Measurements from ENCODE around the gene NPNT. TPM values are rescaled to one million over a fixed set of nuclear protein-coding genes. Genes with fewer than 3 reads are reported as not detected.

NPNT gene
- total RNA-seq, 2 experiments from 2014 or later = not detected

DNA sequence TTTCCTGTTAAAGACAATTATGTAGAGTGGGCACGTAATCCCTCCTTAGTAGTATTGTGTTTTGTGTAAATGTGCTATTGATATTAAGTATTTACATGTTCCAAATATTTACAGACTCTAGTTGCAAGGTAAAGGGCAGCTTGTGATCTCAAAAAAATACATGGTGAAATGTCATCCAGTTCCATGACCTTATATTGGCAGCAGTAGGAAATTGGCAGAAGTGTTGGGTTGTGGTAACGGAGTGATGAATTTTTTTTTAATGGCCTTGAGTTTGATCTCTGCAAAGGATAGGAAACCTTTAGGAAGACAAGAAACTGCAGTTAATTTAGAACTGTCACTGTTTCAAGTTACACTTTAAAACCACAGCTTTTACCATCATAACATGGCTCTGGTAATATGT lies 74.3 kb downstream of the NPNT start:
- Mint-ChIP-seq H3K4me1 (ENCODE audit: low read depth) (no peaks in the 10 kb centered on the region), H3K27ac (no peak overlapping the region)

DNA sequence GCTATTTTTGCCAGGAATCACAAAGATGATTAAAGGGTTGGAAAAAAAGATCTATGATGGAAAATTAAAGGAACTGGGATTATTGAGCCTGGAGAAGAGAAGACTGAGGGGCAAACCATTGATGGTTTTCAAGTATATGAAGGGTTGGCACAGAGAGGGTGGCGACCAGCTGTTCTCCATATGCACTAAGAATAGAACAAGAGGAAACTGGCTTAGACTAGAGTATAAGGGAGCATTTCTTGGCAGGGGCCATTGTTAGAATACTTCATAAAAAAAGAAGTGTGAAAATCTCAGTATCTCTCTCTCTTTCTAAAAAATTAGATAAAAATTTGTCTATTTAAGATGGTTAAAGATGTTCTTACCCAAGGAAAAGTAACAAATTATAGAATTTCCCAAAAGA lies 75.1 kb downstream of the NPNT start:
- TF ChIP-seq, protein P1, sequence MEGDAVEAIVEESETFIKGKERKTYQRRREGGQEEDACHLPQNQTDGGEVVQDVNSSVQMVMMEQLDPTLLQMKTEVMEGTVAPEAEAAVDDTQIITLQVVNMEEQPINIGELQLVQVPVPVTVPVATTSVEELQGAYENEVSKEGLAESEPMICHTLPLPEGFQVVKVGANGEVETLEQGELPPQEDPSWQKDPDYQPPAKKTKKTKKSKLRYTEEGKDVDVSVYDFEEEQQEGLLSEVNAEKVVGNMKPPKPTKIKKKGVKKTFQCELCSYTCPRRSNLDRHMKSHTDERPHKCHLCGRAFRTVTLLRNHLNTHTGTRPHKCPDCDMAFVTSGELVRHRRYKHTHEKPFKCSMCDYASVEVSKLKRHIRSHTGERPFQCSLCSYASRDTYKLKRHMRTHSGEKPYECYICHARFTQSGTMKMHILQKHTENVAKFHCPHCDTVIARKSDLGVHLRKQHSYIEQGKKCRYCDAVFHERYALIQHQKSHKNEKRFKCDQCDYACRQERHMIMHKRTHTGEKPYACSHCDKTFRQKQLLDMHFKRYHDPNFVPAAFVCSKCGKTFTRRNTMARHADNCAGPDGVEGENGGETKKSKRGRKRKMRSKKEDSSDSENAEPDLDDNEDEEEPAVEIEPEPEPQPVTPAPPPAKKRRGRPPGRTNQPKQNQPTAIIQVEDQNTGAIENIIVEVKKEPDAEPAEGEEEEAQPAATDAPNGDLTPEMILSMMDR (IDR thresholded peaks at IDR 0.05) = no peak
- intact Hi-C loops (cut with micrococcal nuclease) = no loop called here
- Mint-ChIP-seq H3K4me3 (no peak overlapping the region), H3K27ac (no peak overlapping the region), H3K36me3 (ENCODE audit: low read depth) (no peaks in the 10 kb centered on the region), H3K9me3 (no peaks in the 10 kb centered on the region), H3K4me1 (ENCODE audit: low read depth) (no peaks in the 10 kb centered on the region), H3K27me3 (peaks cover 8% of the 10 kb centered on the region)
- ChIA-PET POLR2A (no interaction called here), CTCF (no interaction called here)
- ATAC-seq = no peak
- no peak for DNase-seq

More for the DNA sequence above, 74.3 kb downstream of the NPNT start:
- ChIA-PET CTCF (no interaction called here), POLR2A (no interaction called here)
- ATAC-seq (no peak), DNase-seq (no peak)
- intact Hi-C loops (cut with micrococcal nuclease) = no loop called here
- TF ChIP-seq, protein P1 (IDR thresholded peaks at IDR 0.05) = no peak
- Mint-ChIP-seq H3K9me3 (no peaks in the 10 kb centered on the region), H3K4me3 (no peak overlapping the region), H3K27me3 (peaks cover 8% of the 10 kb centered on the region), H3K36me3 (ENCODE audit: low read depth) (no peaks in the 10 kb centered on the region)

DNA sequence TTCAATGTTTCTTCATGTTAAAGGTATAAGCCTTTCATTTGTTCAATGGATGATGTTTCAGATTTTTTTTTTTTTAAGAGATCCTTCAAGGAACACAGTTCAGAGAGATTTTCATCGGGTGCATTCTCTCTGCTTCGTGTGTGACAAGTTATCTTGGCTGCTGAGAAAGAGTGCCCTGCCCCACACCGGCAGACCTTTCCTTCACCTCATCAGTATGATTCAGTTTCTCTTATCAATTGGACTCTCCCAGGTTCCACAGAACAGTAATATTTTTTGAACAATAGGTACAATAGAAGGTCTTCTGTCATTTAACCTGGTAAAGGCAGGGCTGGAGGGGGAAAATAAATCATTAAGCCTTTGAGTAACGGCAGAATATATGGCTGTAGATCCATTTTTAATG lies 75.8 kb downstream of the NPNT start:
- no peak for ATAC-seq
- Mint-ChIP-seq H3K27me3 (peaks cover 8% of the 10 kb centered on the region), H3K27ac (no peak overlapping the region), H3K4me1 (ENCODE audit: low read depth) (no peaks in the 10 kb centered on the region), H3K9me3 (no peaks in the 10 kb centered on the region), H3K4me3 (no peak overlapping the region), H3K36me3 (ENCODE audit: low read depth) (no peaks in the 10 kb centered on the region)
- intact Hi-C loops (cut with micrococcal nuclease) = no loop called here
- DNase-seq = no peak
- ChIA-PET CTCF (no interaction called here), POLR2A (no interaction called here)
- TF ChIP-seq, protein P1 (IDR thresholded peaks at IDR 0.05) = no peak

DNA sequence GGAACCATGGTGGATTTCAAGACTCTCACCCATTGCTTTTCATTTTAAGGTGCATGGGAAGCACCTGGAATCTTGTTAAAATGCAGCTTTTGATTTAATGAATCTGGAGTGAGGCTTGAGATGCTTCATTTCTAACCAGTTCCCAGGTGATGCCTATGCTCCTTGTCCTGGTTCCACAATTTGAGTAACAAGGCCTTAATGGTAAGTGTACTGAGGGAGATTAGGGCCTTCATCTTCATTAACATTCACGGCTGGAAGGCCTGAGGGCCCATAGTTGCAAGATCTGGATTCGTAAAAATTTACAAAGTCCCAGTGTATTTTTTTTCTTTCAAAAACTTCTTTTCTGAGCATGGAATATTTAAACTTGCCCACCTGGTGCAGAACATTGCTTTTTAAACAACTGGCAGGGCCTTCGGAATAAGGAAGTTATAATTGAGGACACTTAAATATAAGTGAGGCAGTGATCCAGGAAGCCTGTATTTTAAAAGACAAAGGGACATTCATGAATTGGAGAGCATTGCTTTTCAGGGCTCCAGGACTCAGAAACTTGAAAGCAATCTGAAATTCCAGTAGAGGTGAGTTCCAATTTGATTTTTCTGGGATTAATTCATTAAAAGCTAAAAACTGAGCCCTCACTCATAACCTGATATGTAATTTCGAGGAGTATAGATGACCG lies 77.8 kb downstream of the NPNT start:
- H3K4me1 Mint-ChIP-seq (ENCODE audit: low read depth) = no peaks in the 10 kb centered on the region
- TF ChIP-seq, protein P1 (IDR thresholded peaks at IDR 0.05) = no peak
- H3K27ac Mint-ChIP-seq = no peak overlapping the region
- intact Hi-C loops (cut with micrococcal nuclease) = no loop called here
- CTCF ChIA-PET = no interaction called here
- DNase-seq = no peak
- H3K4me3 Mint-ChIP-seq = no peak overlapping the region
- H3K36me3 Mint-ChIP-seq (ENCODE audit: low read depth) = no peaks in the 10 kb centered on the region
- no peak for ATAC-seq
- no peaks in the 10 kb centered on the region for H3K9me3 Mint-ChIP-seq
- H3K27me3 Mint-ChIP-seq = peaks cover 8% of the 10 kb centered on the region
- POLR2A ChIA-PET = no interaction called here

- no peaks in the 10 kb centered on the region for H3K36me3 Mint-ChIP-seq (ENCODE audit: low read depth)
- CTCF ChIA-PET = no interaction called here
- H3K4me3 Mint-ChIP-seq = no peak overlapping the region
- TF ChIP-seq, protein P1 (IDR thresholded peaks at IDR 0.05) = no peak
- H3K9me3 Mint-ChIP-seq = peaks cover 2% of the 10 kb centered on the region
- no peak overlapping the region for H3K27ac Mint-ChIP-seq
- no peak for DNase-seq
- H3K27me3 Mint-ChIP-seq = no peaks in the 10 kb centered on the region
- no peak for ATAC-seq
- POLR2A ChIA-PET = no interaction called here
- no peaks in the 10 kb centered on the region for H3K4me1 Mint-ChIP-seq (ENCODE audit: low read depth)
- intact Hi-C loops (cut with micrococcal nuclease) = no loop called here
These were observed 81.6 kb downstream of the NPNT start for GRCh38 chr4:105976915-105977314.

Measured in activated CD8-positive, alpha-beta T cell treated with anti-CD3 and anti-CD28 coated beads for 36 hours (primary cell).